AG09319 (cell line): ENCODE results near the gene ERMARD.
A peak's percentile ranks its signal among the peaks of the same experiment; 100 is the strongest.

Experiments used
- DNase-seq: peaks from one replicate; pipeline ENCODE4 v3.0.0-alpha.2; 2010; ENCODE audit warnings: low read depth; ENCODE audit errors: extremely low read depth
- CTCF ChIP-seq: IDR thresholded peaks from 2 replicates; pipeline ENCODE4 v1.5.1; 2011; ENCODE audit warnings: low read depth, mild to moderate bottlenecking, inconsistent platforms, low read length, moderate library complexity

Gene ERMARD

GRCh38 chr6:169789944-169790927 lies 38.8 kb downstream of the ERMARD start:
- peak; percentile 99 for TF ChIP-seq CTCF
- no peak for DNase-seq

- TF ChIP-seq CTCF, result no peak
- DNase-seq, result no peak
Measured at GRCh38 chr6:169791721-169792131, 40.3 kb downstream of the ERMARD start.

GRCh38 chr6:169792306-169793015 lies 41.0 kb downstream of the ERMARD start:
- no peak for TF ChIP-seq CTCF
- DNase-seq, result no peak

DNA sequence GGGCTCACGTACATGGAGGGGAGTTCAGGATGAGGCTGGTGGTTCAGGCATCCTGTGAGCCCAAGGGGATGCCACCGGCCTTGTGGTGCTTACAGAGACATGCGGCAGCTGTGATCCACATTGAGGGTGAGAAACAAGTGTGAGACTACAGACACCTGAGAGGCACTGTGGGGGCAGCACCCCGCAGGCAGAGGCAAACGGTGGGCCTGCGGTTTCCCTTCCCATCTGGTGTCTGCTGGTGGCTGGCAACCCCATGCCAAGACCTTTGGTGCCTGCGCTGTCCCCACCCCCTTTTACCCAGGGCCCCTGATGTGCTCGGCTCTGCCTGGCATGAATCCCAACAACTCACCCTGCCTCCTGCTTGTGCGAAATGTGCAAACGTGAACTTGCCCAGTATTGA lies 42.0 kb downstream of the ERMARD start:
- DNase-seq, result no peak
- no peak for TF ChIP-seq CTCF

GRCh38 chr6:169794317-169795055 lies 43.1 kb downstream of the ERMARD start:
- DNase-seq, result no peak
- TF ChIP-seq CTCF, result no peak

DNA sequence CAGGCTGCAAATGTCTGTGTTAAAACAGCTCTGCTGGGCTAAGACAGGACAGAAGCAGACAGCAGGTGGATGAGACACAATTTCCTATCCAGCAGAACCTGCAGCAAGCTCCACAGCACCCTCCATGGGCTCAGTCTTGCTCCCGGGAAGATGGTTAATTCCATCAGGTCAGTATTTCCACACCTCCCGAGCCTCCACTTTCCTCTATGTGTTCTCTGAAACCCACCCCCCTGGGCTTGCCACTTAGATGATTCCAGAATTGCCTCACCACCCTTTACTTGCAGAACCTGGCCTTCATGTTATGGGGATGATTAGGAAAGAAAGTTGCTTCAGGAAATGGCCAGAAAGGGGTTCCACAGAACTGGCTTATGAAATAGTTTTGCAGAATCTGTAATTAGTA lies 43.8 kb downstream of the ERMARD start:
- no peak for TF ChIP-seq CTCF
- no peak for DNase-seq
